ENCODE measurements around the gene KDM3B.
A peak's percentile ranks its signal among the peaks of the same experiment; 100 is the strongest.
"Not testable (repeated sequence)": the region's sequence is repeated elsewhere in the genome, so short reads cannot be mapped to it uniquely, and the experiment has no call there.

KDM3B gene

GRCh38 chr5:138352071-138352721 is at the start of gene KDM3B:
TSS of gene KDM3B (plus strand) at chr5:138352685. CDS start at chr5:138352796, 111 bp downstream.
- DNase-seq (ENCODE audit: low read depth) = peak; percentile 93

GRCh38 chr5:138303372-138303771 is 49.1 kb upstream of the KDM3B start:
- DNase-seq (ENCODE audit: low read depth) = no peak

- no peak for DNase-seq (ENCODE audit: low read depth)
These were observed 46.7 kb upstream of the KDM3B start for GRCh38 chr5:138305797-138306196.

- DNase-seq (ENCODE audit: low read depth) = no peak
These were observed 36.7 kb upstream of the KDM3B start for GRCh38 chr5:138315751-138316278.

- DNase-seq (ENCODE audit: low read depth) = no peak
These were observed 36.1 kb upstream of the KDM3B start for GRCh38 chr5:138316355-138316754.

GRCh38 chr5:138318211-138318610 is 34.3 kb upstream of the KDM3B start:
- not testable (repeated sequence) for DNase-seq (ENCODE audit: low read depth)

GRCh38 chr5:138330813-138331448 is 21.6 kb upstream of the KDM3B start:
- no peak for DNase-seq (ENCODE audit: low read depth)

- DNase-seq (ENCODE audit: low read depth) = peak; percentile 94
These were observed 20.8 kb upstream of the KDM3B start, which contains the start of gene CDC25C for GRCh38 chr5:138331449-138332368. TSS of gene CDC25C (minus strand) at chr5:138331804. CDS start at chr5:138331180, 624 bp downstream.

GRCh38 chr5:138334867-138335447 is 17.5 kb upstream of the KDM3B start:
- DNase-seq (ENCODE audit: low read depth) = no peak

- no peak for DNase-seq (ENCODE audit: low read depth)
These were observed 15.4 kb upstream of the KDM3B start for GRCh38 chr5:138336952-138337684.

- DNase-seq (ENCODE audit: low read depth) = peak; percentile 86
These were observed 14.6 kb upstream of the KDM3B start, which contains the start of gene FAM53C for GRCh38 chr5:138337685-138338410. TSS of gene FAM53C (plus strand) at chr5:138338266. CDS start at chr5:138341336, 3,070 bp downstream.

- no peak for DNase-seq (ENCODE audit: low read depth)
These were observed 13.9 kb upstream of the KDM3B start for GRCh38 chr5:138338411-138339090.

- DNase-seq (ENCODE audit: low read depth) = no peak
These were observed 13.4 kb upstream of the KDM3B start for GRCh38 chr5:138339091-138339456.

GRCh38 chr5:138339464-138339863 is 13.0 kb upstream of the KDM3B start:
- DNase-seq (ENCODE audit: low read depth) = no peak

GRCh38 chr5:138340008-138340407 is 12.5 kb upstream of the KDM3B start:
- DNase-seq (ENCODE audit: low read depth) = no peak

GRCh38 chr5:138344887-138345622 is 7.4 kb upstream of the KDM3B start:
- DNase-seq (ENCODE audit: low read depth) = no peak

- no peak for DNase-seq (ENCODE audit: low read depth)
These were observed 5.6 kb upstream of the KDM3B start for GRCh38 chr5:138346889-138347288.

- no peak for DNase-seq (ENCODE audit: low read depth)
These were observed 2.5 kb upstream of the KDM3B start for GRCh38 chr5:138349852-138350562.

GRCh38 chr5:138350563-138350890 is 2.0 kb upstream of the KDM3B start:
- DNase-seq (ENCODE audit: low read depth) = no peak
